ENCODE measurements around the gene APMAP.
"Not testable (repeated sequence)": the region's sequence is repeated elsewhere in the genome, so short reads cannot be mapped to it uniquely, and the experiment has no call there.

Gene APMAP

DNA sequence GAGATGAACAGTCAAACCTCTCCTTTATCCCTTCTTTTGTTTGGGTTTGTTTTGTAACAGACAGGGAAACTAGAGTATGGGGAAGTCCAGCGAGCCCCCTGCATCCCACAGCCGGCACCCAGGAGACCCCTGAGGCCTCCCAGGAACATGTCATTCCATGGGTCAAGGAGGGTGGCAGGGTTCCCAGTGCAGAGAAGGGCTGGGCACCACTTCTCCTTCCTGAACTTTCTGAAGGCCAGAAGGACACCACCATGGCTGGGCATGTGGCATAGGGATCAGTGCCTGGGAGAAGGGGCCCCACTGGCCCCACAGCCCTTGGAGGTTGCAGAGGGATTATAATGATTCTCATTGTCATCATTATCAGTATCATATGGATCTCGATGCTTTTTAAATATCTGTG is 57.4 kb downstream of the APMAP start:
- Mint-ChIP-seq H3K36me3 (no peaks in the 10 kb centered on the region), H3K27ac (peak overlapping the region; percentile 85), H3K4me1 (peaks cover 68% of the 10 kb centered on the region), H3K9me3 (no peaks in the 10 kb centered on the region), H3K4me3 (no peak overlapping the region)
- ATAC-seq = no peak
- DNase-seq (ENCODE audit: low spot score in 2 of 2) = peak in 1 of 2 donors; percentile 22

DNA sequence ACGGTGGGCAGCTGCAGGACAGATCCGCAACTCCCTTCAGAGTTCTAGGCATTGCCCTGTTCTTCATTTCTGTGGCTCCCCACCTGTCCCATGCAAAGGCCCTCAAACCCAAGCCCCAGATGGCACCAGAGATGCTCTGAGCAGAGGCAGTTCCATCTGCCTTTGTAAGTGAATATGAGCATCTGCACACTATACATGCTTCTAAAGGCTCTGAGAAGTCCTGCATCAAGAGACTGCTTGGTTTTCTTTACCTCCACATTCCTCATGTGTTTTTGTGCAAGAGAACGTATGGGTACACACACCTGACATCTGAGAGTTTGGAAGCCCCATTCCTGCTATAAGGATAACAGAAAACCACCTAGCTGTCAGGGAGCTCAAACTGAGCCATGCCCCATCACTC is 57.8 kb downstream of the APMAP start:
- Mint-ChIP-seq H3K36me3 (no peaks in the 10 kb centered on the region), H3K9me3 (no peaks in the 10 kb centered on the region), H3K27ac (no peak overlapping the region), H3K4me1 (peaks cover 72% of the 10 kb centered on the region), H3K4me3 (no peak overlapping the region)
- DNase-seq (ENCODE audit: low spot score in 2 of 2) (no peak), ATAC-seq (no peak)

DNA sequence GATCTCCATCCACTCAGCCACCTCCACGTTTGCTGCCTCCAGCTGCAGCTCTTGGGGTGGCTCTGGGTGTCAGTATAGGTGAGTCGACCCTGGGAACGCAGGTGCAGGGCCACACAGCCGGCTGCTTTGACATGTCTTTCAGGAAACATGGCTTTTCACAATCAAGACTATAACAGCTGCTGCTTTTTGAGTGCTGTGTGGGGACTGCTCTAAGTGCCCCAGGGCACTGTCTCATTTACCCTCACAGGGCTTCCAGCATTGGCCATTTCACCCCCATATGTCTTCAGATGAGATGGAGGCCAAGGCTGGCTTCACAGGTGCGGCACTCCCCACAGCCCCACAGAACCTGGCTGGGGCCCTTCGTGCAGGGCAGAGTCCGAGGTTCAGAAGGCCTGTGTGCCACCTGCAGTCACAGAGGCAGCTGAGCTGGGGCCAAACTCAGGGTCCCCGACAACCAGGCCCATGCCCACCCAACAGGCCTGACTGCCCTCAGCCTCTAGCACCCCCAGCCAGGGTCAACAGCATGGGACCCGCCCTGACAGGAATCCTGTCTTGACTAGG is 58.4 kb downstream of the APMAP start:
- Mint-ChIP-seq H3K4me1 (peaks cover 74% of the 10 kb centered on the region), H3K27ac (peak overlapping the region; percentile 32), H3K36me3 (no peaks in the 10 kb centered on the region), H3K9me3 (no peaks in the 10 kb centered on the region), H3K4me3 (no peak overlapping the region)
- ATAC-seq (no peak), DNase-seq (ENCODE audit: low spot score in 2 of 2) (no peak)

DNA sequence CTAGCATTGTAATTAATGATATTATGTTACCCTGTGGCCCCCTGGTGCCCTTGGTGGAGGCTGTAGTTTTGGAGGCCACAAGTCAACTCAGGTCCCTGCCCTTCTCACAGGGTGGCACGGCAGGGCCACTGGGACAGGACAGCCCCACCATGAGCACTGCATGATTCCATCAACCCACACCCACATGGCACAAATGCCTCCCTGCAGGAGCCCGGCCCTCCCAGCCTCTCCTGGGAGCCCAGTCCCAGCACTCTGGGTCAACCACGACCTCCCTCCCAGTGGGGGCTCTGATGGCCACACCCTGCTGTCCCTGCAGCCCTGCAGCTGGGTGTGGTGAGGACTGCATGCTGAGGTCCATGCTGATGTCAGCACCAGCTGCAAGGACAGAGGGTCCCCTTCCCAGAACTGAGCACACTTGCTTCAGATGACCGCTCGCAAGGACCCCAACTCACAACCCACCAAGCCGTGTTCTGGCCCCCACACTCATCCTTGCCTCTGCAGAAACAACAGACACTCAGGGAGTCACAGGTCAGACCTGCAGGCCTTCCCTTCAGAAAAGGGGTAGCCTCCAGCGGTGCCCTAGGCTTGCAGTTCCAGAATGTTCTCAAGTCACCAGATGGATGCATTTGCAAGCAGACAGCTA is 59.2 kb downstream of the APMAP start:
- DNase-seq (ENCODE audit: low spot score in 2 of 2) (no peak), ATAC-seq (no peak)
- H3K4me3 Mint-ChIP-seq = no peak overlapping the region
- H3K36me3 Mint-ChIP-seq = no peaks in the 10 kb centered on the region
- peak overlapping the region; percentile 94 for H3K27ac Mint-ChIP-seq
- H3K9me3 Mint-ChIP-seq = no peaks in the 10 kb centered on the region
- peaks cover 73% of the 10 kb centered on the region for H3K4me1 Mint-ChIP-seq

DNA sequence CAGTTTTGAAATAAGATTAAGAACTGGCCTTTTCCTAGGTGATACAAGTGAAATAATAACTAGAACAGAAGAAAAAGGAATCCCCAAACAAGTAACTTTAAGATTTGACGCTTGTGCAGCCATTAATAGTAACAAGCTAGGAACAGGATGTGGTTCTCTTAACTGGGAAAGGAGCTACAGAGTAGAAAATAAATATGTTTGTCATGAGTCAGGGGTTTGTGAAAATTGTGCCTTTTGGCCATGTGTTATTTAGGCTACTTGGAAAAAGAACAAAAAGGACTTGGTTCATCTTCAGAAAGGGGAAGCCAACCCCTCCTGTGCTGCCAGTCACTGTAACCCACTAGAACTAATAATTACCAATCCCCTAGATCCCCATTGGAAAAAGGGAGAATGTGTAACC is 60.7 kb downstream of the APMAP start:
- not testable (repeated sequence) for H3K9me3 Mint-ChIP-seq; DNase-seq (ENCODE audit: low spot score in 2 of 2); H3K36me3 Mint-ChIP-seq; ATAC-seq
- Mint-ChIP-seq H3K4me3 (peak overlapping the region; percentile 62), H3K27ac (peak overlapping the region; percentile 94), H3K4me1 (peaks cover 66% of the 10 kb centered on the region)

DNA sequence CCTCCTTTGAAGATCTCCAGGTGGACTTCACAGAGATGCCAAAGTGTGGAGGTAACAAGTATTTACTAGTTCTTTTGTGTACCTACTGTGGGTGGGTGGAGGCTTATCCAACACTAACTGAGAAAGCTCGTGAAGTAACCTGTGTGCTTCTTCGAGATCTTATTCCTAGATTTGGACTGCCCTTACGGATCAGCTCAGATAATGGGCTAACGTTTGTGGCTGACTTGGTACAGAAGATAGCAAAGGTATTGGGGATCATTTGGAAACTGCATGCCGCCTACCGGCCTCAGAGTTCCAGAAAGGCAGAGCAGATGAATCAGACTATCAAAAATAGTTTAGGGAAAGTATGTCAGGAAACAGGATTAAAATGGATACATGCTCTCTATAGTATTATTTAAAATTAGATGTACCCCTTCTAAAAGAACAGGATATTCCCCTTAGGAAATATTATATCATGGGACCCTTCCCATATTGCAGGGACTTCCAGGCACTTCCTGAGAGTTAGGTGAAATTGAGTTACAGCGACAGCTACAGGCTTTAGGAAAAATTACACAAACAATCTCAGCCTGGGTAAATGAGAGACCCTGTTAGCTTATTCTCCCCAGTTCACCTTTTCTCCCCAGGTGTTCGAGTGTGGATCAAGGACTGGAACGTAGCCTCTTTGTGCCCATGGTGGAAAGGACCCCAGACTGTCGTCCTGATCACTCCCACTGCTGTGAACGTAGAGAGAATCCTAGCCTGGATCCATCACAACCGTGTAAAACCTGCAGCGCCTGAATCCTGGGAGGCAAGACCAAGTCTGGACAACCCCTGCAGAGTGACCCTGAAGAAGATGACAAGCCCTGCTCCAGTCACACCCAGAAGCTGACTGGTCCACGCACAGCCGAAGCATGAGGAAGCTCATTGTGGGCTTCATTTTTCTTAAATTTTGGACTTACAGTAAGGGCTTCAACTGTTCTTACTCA is 61.5 kb downstream of the APMAP start:
- Mint-ChIP-seq H3K4me3 (peak overlapping the region; percentile 62), H3K27ac (peak overlapping the region; percentile 94), H3K4me1 (peaks cover 58% of the 10 kb centered on the region)
- DNase-seq (ENCODE audit: low spot score in 2 of 2); H3K36me3 Mint-ChIP-seq; H3K9me3 Mint-ChIP-seq; ATAC-seq: not testable (repeated sequence)

DNA sequence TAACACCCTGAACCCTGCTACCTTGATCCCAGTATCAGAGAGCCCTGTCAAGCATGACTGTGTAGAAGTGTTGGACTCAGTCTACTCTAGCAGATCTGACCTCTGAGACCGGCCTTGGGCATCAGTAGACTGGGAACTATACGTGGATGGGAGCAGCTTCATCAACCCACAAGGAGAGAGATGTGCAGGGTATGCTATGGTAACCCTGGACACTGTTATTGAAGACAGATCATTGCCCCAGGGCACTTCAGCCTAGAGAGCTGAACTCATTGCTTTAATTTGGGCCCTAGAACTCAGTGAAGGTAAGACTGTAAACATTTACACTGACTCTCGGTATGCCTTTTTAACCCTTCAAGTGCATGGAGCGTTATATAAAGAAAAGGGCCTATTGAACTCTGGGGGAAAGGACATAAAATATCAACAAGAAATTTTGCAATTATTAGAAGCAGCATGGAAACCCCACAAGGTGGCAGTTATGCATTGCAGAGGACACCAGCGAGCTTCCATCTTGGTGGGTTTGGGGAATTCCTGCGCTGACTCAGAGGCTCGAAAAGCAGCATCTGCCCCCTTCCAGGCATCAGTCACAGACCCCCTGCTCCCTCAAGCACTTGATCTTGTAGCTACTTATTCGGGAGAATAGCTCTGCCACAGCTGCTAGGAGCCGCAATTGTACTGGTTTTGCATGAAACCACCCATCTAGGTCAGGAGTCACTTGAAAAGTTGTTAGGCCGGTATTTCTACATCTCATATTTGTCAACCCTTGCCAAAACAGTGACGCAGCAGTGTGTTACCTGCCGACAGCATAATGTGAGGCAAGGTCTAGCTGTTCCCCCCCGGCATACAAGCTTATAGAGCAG is 62.5 kb downstream of the APMAP start:
- peak; percentile 64 for ATAC-seq
- Mint-ChIP-seq H3K27ac (peak overlapping the region; percentile 94), H3K4me1 (peaks cover 48% of the 10 kb centered on the region), H3K4me3 (peak overlapping the region; percentile 62)
- H3K9me3 Mint-ChIP-seq, H3K36me3 Mint-ChIP-seq: not testable (repeated sequence)
- peak; percentile 26 to 73 for DNase-seq (ENCODE audit: low spot score in 2 of 2)

DNA sequence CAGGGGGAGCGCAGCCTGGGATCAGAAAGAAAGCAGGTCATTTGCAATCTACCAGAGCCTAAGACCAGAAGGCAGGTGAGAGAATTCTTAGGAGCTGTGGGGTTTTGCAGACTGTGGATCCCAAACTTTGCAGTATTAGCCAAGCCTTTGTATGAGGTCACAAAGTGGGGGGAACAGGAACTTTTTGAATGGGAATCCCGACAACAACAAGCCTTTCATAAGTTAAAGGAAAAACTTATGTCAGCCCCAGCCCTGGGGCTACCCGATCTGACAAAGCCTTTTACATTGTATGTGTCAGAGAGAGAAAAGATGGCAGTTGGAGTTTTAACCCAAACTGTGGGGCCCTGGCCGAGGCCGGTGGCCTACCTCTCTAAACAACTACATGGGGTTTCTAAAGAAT is 63.3 kb downstream of the APMAP start:
- not testable (repeated sequence) for ATAC-seq, H3K36me3 Mint-ChIP-seq

DNA sequence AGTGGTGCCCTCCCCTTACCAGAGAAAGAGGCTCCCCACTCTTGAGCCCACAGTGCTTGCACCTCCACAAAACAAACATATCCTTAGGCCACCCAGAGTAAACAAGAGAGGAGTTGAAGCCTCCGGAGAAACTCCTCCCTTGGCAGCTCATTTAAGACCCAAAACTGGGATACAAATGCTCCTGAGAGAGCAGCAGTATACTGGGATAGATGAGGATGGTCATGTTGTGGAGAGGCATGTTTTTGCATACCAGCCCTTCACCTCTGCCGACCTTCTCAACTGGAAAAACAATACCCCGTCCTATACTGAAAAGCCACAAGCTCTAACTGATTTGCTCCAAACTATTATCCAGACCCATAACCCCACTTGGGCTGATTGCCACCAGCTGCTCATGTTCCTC is 71.8 kb downstream of the APMAP start:
- H3K4me1 Mint-ChIP-seq = peaks cover 29% of the 10 kb centered on the region
- H3K9me3 Mint-ChIP-seq, ATAC-seq, H3K36me3 Mint-ChIP-seq, H3K4me3 Mint-ChIP-seq, H3K27ac Mint-ChIP-seq: not testable (repeated sequence)
- DNase-seq (ENCODE audit: low spot score in 2 of 2) = peak in 1 of 2 donors; percentile 40

More for the DNA sequence above, 63.3 kb downstream of the APMAP start:
- peak in 1 of 2 donors; percentile 43 for DNase-seq (ENCODE audit: low spot score in 2 of 2)
- H3K4me3 Mint-ChIP-seq, H3K9me3 Mint-ChIP-seq: not testable (repeated sequence)
- Mint-ChIP-seq H3K4me1 (peaks cover 41% of the 10 kb centered on the region), H3K27ac (peak overlapping the region; percentile 94)

DNA sequence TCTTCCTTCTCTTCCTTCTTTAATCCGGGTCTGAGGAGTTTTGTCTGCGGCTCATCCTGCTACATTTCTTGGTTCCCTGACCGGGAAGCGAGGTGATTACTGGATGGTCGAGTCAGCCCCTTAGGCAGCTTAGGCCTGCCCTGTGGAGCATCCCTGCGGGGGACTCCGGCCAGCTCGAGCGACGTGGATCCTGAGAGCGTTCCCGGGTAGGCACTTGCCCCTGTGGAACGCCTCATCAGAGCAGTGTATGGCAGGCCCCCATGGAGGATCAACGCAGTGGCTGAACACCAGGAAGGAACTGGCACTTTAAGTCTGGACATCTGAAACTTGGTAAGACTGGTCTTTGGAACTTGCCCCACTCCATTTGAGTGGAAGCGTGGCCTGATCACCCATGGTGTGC is 72.9 kb downstream of the APMAP start:
- not testable (repeated sequence) for H3K36me3 Mint-ChIP-seq, H3K4me3 Mint-ChIP-seq, H3K27ac Mint-ChIP-seq, H3K9me3 Mint-ChIP-seq, ATAC-seq
- peak in 1 of 2 donors; percentile 37 for DNase-seq (ENCODE audit: low spot score in 2 of 2)
- peaks cover 29% of the 10 kb centered on the region for H3K4me1 Mint-ChIP-seq

DNA sequence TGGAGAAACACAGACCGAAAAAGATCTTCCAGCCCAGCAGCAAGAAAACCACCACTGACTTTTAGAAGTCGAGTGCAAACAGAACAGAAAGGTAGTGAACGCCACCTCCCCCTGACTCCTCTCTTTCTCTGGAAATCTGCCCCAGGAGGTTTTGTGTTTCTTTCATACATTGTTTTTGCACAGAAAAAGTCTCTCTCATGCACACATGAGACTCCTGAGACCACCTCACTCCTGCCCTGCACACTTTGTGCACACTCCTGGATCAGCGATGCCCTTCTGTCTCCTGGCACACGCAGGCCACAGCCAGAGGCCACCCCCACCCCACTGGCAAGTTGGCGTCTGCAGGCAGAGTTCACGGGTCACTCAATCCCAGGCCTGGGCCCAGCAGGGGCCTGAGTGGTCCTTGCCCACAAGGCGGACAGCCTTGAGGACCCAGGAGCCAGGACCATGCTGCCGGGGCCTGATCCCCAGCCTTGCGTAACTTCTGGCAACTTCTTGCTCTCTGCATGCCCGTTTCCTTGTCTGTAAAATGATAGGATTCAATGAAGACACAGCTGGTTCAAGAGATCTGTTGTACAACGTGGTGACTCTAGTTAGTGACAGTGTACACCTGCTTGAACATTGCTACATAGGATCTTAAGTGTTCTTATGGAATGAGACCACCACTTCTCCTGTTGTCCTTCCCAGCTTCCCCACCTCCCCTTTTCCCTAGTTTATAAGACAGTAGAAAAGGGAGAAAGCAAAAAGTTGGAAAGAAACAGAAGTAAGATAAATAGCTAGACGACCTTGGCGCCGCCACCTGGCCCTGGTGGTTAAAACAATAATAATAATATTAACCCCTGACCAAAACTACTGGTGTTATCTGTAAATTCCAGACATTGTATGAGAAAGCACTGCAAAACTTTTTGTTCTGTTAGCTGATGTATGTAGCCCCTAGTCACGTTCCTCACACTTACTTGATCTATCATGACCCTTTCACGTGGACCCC is 73.7 kb downstream of the APMAP start:
- peaks cover 29% of the 10 kb centered on the region for H3K4me1 Mint-ChIP-seq
- peak overlapping the region; percentile 58 for H3K4me3 Mint-ChIP-seq
- ATAC-seq = no peak
- H3K27ac Mint-ChIP-seq = peak overlapping the region; percentile 71
- peak in 1 of 2 donors; percentile 12 for DNase-seq (ENCODE audit: low spot score in 2 of 2)
- H3K9me3 Mint-ChIP-seq = no peaks in the 10 kb centered on the region
- H3K36me3 Mint-ChIP-seq = no peaks in the 10 kb centered on the region

DNA sequence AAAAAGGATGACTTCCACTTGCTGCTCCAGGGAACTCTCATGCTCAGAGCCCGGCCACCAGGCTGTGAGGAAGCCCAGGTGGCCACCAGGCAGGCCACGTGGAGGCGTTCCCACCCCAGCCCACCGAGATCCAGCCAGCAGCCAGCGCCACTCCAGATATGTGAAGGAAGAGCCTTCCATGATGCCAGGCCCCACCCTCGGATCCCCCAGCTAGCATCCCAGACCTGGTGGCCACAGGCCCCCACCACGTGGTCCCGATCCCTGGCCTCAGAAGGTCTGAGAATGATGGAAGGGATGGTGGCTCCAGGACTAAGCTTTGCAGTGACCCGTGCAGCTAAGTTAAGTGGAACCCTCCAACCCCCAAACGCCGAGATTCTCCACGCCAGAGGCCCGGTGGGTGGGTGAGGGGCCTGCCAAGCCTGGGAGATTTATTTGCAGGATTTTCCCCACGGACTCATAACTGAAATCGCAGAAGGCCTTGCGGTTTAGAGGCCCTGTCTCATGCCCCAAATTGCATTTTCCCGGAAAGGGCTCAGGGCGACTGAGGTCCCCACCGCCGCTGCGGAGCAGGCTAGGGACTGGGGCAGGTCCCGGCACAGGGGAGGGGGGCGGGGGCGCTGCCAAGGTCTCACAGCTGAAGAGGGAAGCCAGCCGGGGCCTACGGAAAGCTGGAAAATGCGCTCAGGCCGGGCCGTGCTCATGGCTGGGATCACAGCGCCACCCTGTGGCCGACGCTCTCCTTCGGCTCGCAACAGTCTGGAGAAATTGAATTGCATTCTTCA is 74.6 kb downstream of the APMAP start:
- Mint-ChIP-seq H3K9me3 (no peaks in the 10 kb centered on the region), H3K4me1 (peaks cover 29% of the 10 kb centered on the region), H3K27ac (peak overlapping the region; percentile 71), H3K36me3 (no peaks in the 10 kb centered on the region), H3K4me3 (peak overlapping the region; percentile 58)
- DNase-seq (ENCODE audit: low spot score in 2 of 2) (peak; percentile 41 to 70), ATAC-seq (peak; percentile 74)

DNA sequence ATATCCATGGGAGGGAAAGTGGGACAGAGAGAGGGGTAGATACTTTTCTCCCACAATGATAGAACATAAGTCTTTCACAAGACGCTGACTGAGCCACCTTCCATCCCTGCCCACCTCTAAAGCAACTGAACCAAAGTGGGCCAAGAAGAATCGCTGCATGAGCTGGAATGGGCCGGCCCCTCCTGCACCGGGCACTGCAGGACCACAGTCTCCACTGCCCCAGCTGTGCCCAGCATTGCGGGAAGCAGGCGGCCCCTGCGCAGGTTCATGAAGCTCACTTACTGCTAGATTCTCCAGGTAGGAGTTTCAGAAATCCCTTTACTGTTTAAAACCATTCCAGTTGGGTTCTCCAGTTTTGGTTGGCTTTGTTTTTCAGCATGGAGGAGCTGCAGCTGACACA is 75.5 kb downstream of the APMAP start:
- Mint-ChIP-seq H3K4me1 (peaks cover 29% of the 10 kb centered on the region), H3K27ac (no peak overlapping the region), H3K36me3 (no peaks in the 10 kb centered on the region), H3K4me3 (no peak overlapping the region), H3K9me3 (no peaks in the 10 kb centered on the region)
- ATAC-seq = no peak
- no peak for DNase-seq (ENCODE audit: low spot score in 2 of 2)

All from stimulated activated effector memory CD8-positive, alpha-beta T cell treated with anti-CD3 and anti-CD28 coated beads, Interleukin-12 subunit alpha, Interleukin-12 subunit beta, amount 100 ng/mL, for 72 hours (primary cell).